NCI-H446 treated with DMSO at 0.1 percent for 48 hours (cell line): ENCODE measurements around the gene TAGLN.

ENCODE experiments used
- DNase-seq: peaks from one replicate; lab custom pipeline; 2025; lab: John Stamatoyannopoulos, UW

Gene TAGLN

DNA sequence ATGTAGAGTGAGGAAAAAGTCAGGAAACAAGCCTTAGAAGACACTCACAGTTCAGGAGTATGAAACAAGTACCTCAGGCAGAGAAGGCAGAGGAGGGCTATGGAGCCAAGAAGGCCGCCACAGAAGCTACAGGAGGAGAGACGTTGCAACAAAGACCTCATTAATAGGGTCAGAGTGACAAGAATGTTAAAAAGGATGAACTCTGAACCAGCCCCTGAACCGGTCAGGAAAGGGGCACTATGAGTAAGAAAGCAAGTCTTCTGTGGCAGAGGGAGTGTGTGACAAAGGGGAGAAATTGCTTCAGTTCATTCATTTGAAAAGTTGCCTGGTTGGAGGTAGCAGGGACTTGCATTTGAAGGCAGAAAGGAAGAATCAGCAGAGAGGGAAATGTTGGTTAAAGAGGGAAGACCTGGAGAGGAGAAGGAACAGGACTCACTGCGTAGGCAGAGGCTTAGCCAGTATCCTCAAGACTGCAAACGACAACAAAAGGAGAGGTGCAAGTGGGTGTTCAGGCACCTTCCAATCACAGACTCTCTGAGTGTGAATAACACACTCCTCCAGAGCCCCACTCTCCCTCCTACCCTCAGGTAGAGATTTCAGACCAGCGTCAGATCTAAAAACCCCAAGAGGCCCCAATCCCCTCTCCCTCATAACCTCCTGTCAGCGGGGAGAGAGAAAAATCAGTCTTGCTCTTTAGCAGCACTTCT, 15.4 kb downstream of the TAGLN start:
- no peak for DNase-seq

DNA sequence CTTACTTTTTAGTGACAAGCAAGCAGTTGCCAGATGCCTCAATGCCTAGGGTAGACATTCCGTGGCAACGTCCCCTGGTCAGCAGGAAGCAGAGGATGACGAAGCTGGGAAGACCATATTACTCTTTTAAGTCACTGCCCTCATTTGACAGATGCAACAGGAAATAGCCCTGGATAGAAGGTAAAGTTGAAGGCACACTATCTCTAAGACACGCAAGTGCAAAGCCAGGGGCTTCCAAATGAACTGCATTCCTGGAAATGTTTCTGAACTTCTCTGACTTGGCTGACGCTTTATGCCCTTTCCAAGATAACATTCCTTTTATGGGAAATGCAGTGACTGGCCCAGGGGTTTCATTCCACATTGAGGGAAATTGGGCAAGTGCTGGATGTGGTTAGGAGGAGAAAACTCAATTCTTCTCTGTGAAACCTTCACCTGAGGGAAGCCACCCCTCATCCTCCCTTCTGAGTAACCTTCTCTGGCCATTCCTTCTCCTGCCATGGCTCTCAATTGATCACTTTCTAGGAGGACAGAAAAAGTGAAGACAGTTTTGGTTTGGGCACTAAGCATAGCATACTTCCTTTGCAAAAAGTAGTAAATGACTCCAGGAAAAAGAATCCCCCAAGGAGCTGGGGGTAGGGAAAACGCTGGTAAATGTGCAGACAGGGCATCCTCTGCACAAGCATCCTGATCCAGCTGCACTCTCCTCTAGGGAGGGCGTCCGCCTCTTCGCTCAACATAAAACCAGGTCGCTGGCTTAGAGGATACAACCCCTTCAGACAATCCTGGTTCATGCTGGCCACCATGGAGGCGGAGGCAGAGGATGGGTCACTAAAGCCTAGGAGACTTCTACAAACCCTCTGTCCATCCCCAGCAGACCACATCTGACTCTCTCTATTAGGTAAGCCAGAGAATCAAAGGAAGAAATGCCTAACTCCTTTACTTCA, 18.2 kb downstream of the TAGLN start:
- DNase-seq: no peak

DNA sequence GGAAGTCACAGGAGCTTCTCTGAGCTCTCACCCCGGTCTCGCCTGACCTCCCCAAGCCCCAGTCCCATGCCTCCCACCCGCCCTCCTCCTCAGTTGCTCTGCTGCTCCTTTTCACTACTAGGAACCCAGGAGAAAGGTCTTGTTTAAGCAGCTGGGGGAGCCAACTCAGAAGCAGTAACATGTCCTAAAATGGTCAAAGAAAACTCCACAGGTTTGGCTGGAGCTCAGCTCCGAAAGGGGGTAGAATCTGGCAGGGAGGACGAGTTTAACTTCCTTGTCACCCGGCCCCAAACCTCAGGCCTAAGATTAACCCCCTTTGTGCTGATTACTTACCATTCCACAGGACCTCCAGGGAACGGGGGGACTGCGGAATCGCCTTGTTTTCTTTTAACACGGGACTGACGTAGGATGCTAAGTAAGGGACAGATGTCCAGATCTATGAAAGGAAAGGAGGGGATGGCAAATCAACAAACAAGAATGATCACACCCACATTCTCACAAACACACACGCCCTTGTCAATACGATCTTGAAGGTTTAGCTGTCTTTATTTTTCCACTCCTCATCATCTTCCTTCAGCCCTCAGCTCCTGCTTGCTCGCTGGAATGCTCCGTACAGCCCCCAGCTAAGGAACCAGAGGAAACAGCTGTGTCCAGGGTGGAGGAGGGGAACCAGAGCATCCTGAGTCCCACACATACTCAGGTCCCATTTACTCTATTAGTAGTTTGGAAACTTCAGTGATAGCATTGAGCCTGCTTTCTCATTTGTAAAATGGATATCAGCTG, 19.2 kb downstream of the TAGLN start:
- DNase-seq: no peak

DNA sequence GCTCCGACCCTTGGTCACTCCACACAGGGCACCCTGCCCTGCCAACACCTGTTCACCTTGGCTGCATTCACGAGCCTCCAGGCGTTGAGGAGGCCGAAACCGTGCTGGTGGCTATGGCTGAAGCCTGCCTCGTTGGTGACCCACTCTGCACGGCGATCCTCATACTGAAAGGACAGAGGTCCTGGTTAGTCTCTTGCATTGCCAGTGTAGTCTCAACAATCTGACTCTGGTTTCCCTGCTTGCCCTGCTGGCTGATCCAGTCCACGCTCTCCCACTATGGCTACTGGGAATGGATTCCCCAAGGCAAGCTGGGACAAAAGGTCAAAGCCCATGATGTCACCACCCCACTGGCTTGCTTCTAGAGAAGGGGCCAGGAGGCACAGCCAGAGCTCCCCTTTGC, 19.8 kb downstream of the TAGLN start:
- DNase-seq: no peak

DNA sequence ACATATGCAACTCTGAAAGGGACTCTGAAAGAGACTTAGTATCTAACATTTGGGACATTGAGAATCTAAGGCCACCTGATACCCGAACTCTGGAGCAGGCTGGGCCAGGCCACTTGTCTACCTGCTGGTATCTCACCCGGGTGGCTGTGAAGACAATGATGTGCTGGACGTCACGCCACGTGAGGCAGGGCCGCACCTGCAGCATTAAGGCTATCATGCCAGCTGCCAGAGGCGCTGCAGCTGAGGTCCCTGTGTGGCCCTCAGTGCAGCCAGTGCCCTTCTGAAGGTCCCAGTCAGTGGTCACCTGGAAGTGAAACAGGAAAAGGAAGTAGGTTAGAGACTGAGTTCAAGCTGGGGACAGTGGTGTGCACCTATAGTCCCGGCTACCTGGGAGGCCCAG, 20.3 kb downstream of the TAGLN start:
- no peak for DNase-seq

DNA sequence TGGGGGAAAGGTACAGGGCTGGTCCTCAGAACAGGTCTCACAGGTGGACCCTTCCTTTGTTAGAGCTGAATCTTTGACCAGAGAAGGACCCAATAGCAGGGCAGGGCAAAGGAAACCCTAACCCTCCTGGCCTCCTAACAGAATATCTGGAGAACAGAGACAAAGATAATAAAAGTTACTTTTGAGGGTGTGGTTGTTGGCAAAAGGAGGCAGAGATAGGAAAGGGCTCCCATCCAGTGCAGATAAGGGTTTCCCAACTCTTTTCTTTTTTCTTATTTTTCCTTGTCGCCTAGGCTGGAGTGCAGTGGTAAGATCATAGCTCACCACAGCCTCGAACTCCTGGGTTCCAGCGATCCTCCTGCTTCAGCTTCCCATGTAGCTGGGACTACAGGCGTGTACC, 20.8 kb downstream of the TAGLN start:
- no peak for DNase-seq

GRCh38 chr11:117220568-117220967, 21.4 kb downstream of the TAGLN start:
- no peak for DNase-seq

DNA sequence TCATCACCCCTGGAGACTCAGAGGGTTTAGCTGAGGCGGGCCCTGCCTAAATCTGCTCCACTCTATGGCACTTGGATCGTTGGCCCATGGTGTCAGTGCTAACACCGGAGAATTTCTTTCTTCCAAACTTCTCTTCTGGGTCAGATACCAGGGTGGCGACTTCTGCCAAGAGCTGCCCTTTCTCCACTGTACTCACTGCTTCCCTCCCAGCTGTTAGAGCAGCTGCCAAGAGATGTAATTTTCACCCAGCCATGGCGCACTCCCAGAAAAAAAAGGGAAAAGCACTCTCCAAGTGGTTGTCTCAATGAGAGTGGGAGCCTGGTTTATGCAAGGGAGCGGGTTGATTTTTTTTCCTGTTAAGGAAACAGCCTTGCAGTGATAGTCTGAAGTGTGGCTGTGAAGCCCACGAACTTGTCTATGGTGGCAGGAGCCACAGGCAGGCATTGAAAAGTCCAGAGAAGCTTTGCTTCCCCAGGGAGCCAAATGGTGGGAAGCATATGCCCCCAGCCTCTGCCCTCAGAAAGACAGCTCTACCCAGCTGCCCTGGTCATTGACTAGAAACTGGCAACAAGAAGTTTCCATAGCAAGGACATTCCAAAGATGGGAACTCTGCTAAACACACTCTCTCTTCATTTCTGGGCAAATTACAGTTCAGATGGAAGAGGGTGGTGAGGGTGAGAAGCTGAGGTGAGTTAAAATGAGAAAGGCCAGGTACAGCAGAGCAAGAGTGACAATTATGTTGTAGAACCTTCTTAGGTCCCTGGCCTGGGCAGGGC, 22.0 kb downstream of the TAGLN start:
- no peak for DNase-seq

DNA sequence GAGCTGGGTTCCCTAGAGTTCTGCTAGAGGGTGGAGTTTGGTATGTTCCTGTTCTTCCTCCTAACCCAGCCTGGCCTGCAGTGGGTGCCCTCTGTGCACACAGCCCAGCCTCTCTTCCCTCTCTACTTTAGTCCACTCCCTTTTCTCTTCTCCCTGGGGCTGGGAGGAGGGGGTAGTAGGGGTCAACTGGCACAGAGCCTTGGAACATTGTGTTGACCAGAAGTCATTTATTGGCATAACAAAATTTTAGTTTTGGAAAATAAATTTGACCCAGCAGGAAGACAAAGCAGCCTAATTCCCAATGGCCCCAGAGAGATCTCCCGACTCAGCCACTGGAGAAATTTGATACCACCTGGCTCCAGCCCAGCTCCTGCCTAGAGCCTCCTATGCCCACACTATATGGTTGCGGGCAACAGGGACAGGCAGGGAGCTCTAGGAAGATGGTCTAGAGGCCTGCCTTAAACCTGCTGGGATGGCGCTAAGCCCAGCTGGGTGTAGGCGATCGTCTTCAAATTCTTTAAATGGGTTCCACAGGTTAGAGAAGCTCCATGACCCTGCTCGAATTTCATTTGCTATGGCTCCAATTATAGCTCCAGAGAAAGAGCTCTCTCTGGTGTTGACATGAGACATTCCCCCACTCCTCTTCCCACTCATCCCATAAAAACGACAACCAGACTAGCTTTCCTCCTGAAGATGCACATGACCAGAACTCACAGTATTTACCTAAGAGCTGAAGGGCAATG, 22.8 kb downstream of the TAGLN start:
- DNase-seq: peak; percentile 29

- DNase-seq: no peak
Observed at GRCh38 chr11:117222991-117223740, 24.0 kb downstream of the TAGLN start.

- DNase-seq: no peak
Observed at GRCh38 chr11:117223741-117224689, 24.8 kb downstream of the TAGLN start.

DNA sequence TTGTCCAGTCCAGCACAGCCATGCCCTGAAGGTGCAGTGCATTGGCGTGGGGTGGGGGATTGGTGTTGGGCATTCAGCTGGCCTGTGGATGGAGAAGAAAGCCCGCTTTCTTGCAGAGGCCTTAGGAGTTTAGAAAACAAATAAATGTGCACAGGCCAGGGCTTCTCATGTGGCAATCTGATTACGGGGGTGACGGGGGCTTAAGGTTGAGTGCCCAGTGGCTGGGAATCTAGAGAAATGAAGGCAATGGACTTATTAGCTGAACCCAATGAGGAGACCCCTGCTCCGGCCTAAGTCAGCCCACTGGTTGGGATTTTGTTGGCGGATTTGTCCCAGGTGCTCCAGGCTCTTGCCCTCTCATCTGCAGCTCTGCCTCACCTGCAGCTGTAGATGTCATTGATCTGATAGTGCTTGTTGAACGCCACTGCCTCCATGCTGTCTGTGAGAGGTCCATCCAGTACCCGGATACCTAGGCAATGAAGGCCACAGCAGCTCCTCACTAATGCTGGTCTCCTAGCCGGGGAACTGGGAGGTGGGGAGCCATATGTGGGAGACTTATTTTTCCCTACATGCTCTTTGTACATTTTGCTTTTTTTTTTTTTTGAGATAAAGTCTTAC, 26.5 kb downstream of the TAGLN start:
- DNase-seq: no peak

GRCh38 chr11:117226388-117227385, 27.5 kb downstream of the TAGLN start:
- peak; percentile 71 for DNase-seq

- no peak for DNase-seq
Observed at GRCh38 chr11:117228091-117228490, 28.9 kb downstream of the TAGLN start.

DNA sequence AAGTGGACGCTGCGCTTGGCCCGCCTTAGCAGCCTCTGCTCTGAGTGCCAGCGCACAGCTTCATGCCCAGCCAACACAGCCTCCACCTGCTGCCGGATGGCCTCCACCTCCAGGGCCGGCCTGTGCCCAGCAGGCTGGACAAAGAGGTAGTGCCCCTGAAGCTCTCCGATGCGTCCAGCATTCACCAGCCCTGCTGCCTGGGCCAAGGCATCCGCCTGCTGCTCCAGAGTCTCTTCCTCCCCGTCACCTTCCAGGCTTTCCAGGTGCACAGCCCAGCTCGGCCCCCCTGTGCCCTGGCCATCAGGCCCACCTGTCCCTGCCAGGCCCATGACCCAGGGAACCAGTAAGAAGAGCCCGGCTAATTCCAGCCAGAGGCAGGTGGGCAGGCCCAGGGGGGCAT, 30.2 kb downstream of the TAGLN start:
- no peak for DNase-seq

DNA sequence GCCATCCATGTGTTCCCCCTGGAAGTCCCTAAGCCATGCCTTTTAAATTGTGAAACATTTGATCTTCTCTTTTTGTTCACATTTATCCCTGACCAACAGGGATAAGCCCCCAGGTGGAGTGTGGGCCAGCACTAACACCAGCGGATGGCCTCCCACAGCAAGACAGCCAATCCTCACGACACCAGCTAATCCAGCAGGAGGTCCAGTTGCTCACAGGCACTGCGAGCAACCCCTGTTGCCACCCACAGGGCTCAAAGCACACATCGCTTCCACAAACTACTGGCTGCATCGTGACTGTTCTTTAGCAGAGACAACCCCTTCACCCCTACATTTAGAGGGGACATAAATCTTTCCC, 30.7 kb downstream of the TAGLN start:
- DNase-seq: no peak

DNA sequence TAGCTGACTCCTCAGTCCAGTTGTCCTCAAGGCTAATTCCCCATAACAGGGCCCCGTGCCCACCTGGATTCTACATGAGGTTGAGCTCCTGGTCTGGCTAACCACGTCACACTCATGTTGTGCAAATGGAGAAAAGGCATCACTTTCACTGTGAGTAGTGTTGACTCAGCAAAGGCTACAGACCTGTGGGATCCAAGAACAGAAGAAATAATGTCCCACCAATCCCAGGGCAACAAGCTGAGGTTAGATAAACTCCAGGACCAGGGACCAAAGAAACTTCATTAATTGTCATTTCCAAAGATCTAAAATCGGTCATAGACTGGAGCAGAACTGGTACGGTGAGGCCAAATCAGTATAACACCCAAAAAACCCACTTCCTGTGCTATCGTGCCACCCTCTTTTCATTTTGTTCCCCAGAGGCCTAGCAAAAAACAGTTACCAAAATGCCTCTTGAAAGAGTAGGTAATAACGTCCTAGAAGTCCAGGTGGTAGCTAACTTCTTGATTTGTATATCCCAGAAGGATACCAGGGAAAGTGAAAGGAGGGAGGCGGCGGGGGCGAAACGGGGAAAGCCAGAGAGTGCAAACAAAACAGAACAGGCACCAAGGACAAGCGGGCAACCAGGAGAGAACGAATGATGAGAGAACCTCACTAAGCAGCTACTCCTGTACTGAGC, 31.3 kb downstream of the TAGLN start:
- no peak for DNase-seq
